CD4-positive, alpha-beta T cell treated with Interferon alpha-2 for 1 hour (primary cell): Measurements from ENCODE around the gene MAD2L1BP.

ENCODE experiments used
- DNase-seq, 2 donors: peaks; one replicate each; pipeline ENCODE4 v3.0.0-alpha.2; 2020 to 2022

Gene MAD2L1BP

DNA sequence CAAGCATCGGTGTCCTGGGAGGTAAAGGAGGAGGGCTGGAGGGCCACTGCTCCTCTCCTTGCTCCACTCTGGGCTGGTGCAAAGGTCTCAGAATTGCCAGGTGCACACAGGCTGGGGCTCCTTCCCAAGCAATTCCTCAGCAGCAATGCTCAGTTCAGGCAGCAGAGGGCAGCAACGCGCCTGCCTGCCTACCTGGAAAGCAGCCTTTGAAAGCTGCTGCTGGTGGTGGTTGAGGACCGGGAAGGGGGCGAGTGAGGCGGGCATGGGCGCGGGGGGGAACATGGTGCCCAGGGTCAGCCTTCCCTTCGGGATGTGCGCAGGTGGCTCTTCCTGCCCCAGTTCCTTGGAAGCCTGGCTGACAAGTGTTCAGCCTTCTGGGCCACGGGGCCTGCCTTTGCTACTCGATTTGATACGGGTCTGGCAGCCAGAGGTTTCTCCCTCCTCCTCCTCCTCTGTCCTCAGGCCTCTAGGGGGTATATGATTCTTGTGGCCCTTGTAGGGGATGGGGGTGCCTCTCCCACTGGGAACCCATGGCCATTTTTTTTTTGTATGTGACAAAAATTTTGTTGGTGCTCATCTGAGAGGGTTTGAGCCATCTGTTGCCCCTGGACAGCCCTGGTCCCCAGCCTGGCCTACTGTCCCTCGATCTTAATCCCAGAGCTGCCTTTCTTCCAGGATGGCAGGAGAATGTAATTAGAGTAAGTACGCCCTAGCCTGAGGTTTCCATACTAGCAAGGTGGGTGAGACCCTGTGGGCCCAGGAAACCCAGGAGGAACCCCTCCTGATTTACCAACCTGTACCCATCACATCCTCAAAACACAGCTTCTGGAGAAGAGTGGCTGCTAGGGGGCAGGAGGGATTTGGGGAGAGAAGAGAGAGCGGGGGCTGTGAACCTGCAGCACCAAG is 31.9 kb downstream of the MAD2L1BP start:
- peak; percentile 77 to 78 for DNase-seq

DNA sequence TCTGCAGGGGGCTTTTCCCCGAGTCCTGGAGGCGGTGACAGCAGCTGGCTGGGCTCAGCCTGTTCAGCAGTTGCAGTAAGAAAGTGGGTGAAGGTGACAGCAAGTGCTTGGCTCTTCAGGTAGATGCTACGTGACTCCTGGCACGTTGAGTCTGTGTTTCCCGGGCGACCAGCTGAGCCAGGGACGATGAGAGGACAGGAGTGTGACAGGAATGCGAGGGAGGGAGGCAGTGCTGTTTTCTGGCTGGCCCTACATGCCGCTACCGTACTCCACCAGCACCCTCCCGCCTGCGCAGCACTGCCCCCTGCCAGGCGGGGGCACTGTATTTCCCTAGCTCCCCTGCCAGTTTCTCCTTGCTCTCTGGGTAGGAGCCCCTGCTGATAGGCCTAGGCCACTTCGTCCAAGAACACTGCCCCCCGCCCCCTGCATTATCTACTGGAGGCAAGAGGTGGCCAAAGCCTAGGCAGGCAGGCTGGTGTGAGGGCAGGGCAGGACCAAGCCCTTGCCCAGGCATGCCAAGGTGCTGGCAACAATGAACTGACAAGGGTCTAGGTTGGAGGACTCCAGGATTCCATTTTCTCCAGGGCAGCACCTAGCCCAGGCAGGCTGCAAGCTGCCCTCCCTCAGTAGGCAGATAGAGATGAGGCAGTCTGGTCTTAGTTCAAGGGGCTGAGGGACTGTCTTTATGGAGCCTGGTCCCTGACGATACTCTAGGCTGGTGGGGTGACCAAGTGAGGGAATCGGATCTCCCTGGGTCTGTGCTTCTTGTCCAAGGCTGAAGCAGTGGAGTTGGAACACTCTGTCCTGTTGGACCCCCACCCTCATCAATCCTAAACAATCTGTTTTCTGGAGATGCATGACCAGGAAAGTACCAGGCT is 32.8 kb downstream of the MAD2L1BP start:
- peak; percentile 27 to 43 for DNase-seq

GRCh38 chr6:43669050-43669921 is 33.6 kb downstream of the MAD2L1BP start:
- DNase-seq: no peak

- no peak for DNase-seq
Observed at GRCh38 chr6:43669922-43670622, 34.4 kb downstream of the MAD2L1BP start.

DNA sequence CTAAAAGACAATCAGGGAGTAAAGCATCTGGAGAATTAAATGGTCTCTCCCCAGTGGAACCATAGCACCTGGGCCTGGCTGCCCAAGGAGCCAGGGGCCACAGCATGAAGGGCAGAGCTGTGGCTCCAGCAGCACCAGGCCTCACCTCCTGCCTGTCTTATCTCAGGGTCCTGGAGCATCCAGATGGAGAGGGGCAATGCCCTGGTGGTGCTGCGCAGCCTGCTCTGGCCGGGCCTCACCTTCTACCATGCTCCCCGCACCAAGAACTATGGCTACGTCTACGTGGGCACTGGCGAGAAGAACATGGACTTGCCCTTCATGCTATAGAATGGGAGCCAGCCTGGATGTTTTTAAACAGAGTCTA is 35.0 kb downstream of the MAD2L1BP start:
- no peak for DNase-seq

- no peak for DNase-seq
Observed at GRCh38 chr6:43671011-43671800, 35.6 kb downstream of the MAD2L1BP start.

DNA sequence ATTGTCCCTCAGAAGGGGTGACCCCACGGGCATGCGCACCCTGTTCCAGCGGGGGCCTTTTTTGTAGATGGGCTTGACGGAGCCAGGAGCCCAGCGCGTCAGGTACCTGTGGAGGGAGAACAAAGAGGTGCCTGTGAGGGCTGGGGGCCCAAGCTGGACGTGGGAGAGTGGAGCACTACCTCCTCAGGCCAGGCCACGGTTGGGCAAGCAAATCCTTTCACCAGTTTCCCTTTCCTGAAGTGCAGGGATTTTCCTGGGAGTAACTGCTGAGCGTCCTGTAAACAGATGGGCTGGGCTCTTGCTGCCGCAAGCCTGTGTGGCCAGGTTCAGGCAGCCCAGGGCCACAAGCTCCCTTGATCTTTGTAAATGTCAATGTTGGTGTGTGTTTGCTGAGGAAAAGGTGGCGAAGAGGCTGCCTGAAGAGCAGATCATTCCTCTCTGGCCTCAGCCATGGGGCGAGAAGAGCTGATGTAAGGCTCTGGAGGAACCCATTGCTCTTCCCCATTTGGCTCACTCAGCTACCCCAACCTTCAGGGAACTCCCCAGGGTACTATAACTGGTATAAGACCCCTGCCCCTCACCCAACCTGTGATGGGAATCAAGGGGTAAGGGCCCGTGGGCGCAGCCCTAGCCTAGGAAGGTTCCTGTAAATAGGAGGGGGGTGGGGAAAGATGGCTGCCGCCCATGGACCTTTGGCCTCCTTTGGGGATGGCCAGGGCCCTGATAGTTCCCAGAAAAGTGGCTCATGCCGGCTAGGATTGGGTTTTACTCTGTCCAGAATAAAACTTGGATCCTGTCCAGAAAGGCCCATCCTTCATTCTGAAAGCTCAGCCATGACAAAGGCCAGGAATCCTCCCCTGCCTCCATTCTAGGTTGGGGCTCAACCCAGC is 36.4 kb downstream of the MAD2L1BP start:
- no peak for DNase-seq

GRCh38 chr6:43673444-43674084 is 37.9 kb downstream of the MAD2L1BP start:
- no peak for DNase-seq

DNA sequence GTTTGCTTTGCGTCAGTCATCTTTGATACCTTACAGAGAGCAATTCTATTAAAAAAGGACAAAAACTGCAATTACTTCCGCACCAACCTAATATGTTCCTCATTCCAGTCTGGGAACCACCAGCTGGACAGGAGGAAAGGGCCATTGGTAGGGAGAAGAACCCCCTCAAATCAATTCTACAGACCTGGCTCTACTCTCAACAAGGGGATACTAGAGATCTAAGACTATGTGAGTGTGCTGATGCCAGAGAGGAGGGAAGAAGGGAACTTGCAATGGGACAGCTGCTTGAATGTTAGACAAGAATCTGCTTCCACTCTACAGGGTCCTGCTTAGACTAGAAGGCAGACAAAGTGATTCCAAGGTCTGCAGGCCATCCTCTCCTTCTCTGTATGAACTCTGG is 38.7 kb downstream of the MAD2L1BP start:
- no peak for DNase-seq

DNA sequence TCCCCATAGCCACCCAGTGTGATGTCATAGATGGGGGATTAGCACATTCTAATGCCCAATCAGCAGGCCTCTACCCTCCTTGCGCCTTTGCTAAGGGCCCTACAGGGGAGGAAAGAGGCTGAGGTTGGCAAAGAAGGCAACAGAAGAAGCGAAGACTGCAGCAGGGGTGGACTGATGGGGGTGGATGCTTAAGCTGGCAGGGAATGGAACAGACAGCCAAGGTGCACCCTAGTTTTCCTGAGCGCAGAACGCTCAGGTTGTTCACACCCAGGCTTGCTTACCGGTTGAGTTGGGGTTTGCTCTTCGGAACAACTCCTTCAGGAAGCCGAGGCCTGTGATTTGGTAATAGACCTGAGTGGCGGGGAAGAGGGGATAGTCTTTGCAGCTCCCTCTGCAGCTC is 39.3 kb downstream of the MAD2L1BP start:
- no peak for DNase-seq

- DNase-seq: no peak
Observed at GRCh38 chr6:43676962-43677606, 41.4 kb downstream of the MAD2L1BP start.

DNA sequence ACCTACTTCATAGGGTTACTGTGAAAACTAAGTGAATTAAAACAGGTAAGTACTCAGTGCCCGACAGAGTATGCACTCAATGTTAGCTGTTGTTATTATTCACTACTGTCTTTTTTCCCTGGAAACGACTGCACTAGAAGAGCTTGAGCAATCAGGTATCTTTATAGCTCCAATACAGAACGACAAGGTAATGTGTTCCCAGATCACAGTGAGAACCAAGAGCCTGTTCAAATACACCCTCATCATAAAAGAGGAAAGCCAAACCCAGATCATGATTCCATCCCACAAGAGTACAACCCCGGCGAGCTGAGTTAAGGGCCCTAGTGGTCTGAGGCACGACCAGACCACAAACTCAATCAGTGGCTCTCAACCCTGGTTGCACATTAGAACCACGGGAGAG is 42.1 kb downstream of the MAD2L1BP start:
- no peak for DNase-seq

DNA sequence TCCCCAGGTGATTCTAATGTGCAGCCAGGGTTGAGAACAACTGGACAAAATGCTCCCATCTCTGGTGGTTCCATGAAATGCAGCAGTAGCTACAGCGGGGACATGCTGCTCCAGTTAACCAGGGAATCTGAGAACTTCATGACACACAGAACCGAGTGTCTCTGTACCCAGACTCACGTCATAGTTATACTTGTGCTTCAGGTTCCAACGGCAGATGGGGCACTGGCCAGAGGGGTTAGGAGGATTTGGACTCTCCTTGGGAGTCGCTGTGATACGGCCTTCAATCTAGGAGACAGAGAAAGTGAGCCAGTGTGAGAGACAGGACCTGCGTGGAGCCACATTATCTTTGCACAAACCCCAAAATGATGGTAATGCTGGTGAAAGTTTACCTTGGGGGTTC is 42.7 kb downstream of the MAD2L1BP start:
- DNase-seq: no peak

- DNase-seq: no peak
Observed at GRCh38 chr6:43679057-43679456, 43.4 kb downstream of the MAD2L1BP start.

DNA sequence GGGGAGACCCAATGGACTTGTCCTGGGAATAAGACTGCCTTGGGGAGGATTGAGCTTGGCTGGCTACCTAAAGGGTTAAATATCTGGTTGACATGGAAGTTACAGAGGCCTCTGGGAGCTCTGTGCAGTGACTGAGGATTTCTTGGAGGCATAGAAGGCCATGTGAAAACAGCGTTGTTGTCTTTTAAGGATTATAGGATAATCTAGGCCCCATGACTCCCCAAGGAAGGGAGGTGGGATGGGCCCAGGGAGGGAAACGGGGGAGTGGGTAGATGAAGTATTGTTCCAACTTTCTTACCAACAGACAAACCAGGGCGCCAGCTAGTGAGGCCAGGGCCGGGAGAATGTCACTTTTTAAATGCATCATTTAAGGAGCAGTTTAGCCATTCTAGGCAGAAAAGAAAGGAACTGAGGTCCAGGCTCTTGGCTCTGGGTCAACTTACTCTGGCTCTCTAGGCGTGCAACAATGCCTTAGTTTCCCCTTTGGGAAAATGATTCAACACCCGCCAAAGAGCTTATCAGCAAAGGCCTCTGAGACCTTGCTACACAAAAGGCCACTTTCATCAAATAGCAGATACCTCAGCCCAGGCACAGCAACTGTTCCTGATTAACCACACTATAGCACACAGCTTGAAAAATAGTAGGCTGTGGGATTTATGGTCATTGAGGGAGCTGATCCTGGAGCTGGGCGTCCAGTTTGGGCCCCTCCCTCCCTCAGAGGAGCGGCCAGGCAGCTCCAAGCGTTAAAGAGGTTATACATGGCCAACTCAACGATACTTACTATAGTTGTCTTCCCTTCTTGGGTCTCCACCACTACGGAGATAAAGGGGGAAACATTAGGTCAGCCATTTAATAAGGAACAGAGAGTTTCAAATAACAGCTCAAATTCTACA is 44.9 kb downstream of the MAD2L1BP start:
- no peak for DNase-seq

DNA sequence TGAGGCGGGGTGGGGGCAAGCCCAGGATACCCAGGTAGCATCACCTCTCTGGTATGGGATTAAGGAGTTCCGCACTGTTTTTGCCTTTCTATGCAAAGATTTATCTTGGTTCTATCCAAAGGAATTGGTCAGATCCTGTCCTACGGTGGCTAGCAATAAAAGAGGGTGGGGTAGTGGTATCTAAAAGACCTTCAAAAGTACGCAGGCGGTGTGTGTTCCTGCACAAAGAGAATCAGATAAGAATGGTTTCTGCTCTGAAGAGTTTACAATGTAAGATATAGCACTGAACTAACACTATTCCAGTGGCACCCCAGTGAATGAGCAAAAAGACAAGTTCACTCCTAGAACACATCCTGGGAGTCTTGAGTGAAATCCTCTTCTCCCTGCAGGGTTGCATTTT is 45.7 kb downstream of the MAD2L1BP start:
- no peak for DNase-seq

- DNase-seq: no peak
Observed at GRCh38 chr6:43682724-43683429, 47.2 kb downstream of the MAD2L1BP start.
